HG03060 (cell line): Measurements from ENCODE around the gene ISY1.
A peak's percentile ranks its signal among the peaks of the same experiment; 100 is the strongest.
"Not testable (repeated sequence)": the region's sequence is repeated elsewhere in the genome, so short reads cannot be mapped to it uniquely, and the experiment has no call there.

ENCODE experiments used
- ATAC-seq: cut with Tn5 transposase; IDR thresholded peaks from one replicate; pipeline ENCODE4 v1.9.1; 2021; ENCODE audit warnings: low read depth, moderate number of reproducible peaks; ENCODE audit not compliant: unreplicated experiment

ISY1 gene

GRCh38 chr3:129121016-129121791 lies 39.7 kb downstream of the ISY1 start:
- ATAC-seq, result no peak

GRCh38 chr3:129120254-129121004 lies 40.4 kb downstream of the ISY1 start:
- ATAC-seq, result peak; percentile 75

DNA sequence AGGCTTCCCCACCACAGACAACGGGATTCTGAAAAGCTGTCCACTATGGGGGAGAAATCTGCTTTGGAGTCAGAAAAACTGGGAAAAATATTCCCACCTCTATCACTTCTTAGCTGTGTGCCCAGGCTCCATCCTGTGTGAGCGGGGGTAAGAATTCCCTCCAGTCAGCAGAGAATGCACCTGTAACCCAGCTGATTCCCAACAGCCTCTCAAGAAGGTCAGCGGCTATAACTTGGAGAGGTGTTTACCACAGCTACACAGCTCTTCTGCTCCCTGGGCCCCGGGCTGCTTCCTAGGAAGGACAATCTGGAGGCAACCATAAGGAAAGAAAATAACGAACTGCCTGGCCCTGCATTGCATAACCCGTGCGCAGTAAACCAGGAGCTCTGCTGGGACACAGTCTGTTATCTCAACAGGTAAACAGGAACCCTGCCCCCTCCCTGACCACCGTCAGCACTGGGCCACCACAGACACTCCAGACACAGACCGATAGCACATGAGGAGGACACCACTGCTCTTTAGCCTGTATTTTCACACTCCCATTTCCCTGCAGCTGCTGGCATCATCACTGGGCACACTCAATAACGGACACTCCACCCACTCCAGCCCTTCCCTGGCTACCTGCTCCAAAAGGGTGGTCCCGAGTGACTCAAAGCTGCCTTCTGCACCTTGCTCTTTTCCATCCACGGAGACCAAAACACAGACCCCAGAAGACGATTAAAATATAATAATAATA lies 41.3 kb downstream of the ISY1 start:
- no peak for ATAC-seq

DNA sequence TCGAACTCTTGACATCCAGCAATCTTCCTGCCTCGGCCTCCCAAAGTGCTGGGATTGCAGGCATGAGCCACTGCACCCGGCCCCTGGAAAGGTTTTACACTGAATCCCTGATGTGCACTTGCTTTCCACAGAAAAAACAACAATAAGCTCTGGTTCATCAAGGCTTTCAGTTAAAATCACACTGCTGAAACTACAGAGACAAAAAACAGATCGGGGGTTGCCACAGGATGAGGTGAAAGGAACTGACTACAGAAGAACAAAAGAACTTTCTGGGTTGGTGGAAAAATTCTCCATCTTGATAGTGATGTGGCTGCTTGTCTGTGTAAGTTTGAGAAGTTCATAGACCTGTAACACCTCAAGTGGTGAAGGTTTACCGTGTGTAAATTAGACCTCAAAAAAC lies 42.1 kb downstream of the ISY1 start:
- no peak for ATAC-seq

GRCh38 chr3:129117134-129117533 lies 43.7 kb downstream of the ISY1 start:
- ATAC-seq, result no peak

GRCh38 chr3:129116482-129116946 lies 44.3 kb downstream of the ISY1 start:
- ATAC-seq, result no peak

GRCh38 chr3:129114455-129114854 lies 46.4 kb downstream of the ISY1 start:
- ATAC-seq, result no peak

GRCh38 chr3:129112308-129113052 lies 48.4 kb downstream of the ISY1 start:
- no peak for ATAC-seq

DNA sequence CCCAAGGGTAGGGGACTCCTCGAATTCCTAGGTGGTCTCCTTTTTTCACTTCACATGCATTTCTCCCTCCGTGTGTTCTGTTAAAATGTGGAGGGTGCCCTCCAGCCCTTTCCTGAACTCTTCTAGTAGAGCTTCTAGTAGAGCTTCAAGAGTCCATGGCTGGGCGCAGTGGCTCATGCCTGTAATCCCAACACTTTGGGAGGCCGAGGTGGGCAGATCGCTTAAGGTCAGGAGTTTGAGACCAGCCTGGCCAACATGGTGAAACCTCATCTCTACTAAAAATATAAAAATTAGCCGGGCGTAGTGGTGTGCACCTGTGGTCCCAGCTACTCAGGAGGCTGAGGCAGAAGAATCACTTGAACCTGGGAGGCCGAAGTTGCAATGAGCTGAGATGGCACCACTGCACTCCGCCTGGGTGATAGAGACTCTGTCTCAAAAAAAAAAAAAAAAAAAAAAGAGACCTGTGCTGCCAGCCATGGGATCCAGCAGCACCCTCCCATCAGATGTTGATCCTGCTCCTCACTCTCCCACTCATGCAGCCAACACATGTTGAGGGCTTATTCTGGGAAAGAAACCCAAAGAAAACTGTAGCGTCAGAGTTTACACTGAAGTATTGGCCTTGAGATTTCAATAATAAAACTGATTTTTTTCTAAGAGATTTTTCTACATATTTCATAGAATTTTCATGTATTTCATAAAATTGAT lies 49.6 kb downstream of the ISY1 start:
- ATAC-seq, result not testable (repeated sequence)

DNA sequence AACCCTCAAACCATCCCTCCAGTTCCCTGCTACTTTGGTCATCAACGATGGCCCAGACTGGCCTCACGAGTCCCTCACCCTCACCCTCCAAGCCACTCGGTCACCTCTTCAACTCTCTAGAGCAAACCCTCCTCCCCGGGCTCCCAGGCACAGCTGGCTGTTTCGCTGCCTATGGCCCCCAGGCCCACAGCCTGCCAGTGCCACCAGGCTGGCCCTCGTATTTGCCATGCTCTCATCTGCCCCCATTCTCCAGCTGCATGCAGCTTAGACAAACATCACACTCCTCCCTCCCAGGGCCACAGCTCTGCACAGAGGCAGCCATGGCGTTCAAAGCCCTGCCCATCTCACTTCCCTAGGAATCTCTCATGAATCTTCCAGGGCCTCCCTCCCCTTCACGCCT lies 53.1 kb downstream of the ISY1 start:
- no peak for ATAC-seq

DNA sequence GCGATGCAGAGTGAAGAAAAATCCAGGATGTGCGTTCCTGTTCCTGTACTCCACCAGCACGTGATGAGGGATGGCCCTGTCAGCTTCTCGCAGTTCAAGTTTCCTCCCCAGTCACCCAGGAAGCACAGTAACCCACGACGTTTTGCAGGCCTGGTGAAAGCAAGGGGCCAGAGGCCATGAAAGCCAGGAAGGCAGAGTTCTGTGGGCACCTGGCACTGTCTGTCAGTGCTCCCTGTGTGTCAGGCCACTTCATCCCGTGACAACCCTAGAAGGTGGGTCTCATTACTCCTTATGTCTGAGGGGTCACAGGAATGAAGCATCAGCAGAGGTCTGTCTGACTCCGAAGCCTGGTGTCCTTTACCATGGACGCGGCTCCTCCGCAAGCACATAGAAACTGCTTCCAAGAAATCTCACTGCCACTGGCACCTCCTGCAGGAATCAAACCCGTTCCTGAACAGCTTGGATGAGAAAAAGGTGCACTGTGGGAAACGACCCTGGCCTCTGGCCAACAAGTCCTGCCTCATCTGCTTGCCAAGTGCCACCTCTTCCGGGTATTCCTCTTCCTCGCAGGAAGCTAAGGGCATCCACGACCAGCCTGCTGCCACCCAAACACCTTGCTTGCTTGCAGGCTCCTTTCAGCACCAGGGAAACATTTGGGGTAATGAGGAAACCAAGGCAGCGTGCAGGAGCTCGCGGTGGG lies 53.8 kb downstream of the ISY1 start:
- ATAC-seq, result no peak

- ATAC-seq, result no peak
Observed at GRCh38 chr3:129106320-129106719, 54.5 kb downstream of the ISY1 start.

DNA sequence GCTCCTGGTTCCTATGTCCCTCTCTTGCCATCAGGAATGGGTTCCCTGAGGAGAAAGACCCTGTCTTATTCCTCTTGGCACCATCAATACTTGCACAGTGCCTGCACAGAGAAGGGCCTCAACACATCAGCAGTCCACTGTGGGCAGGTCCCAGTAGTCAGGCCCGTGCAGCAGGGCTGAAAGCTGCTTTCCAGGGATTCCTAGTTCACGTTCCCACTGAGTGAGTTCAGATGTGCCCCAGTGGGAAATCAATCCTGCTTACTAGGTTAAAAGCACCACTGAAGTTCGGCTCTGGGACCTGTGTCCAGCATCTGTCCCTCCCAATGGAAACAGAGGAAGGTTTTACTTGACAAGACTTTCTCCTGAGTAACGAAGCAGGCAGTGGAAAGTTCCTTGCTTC lies 55.0 kb downstream of the ISY1 start:
- no peak for ATAC-seq

GRCh38 chr3:129104498-129105079 lies 56.3 kb downstream of the ISY1 start:
- no peak for ATAC-seq

GRCh38 chr3:129104051-129104450 lies 56.8 kb downstream of the ISY1 start:
- no peak for ATAC-seq

GRCh38 chr3:129103296-129103695 lies 57.6 kb downstream of the ISY1 start:
- no peak for ATAC-seq

- ATAC-seq, result no peak
Observed at GRCh38 chr3:129101370-129102138, 59.3 kb downstream of the ISY1 start.

GRCh38 chr3:129100274-129100673 lies 60.6 kb downstream of the ISY1 start:
- ATAC-seq, result no peak
